Dermis microvascular lymphatic vessel endothelial cell (primary cell): Measurements from ENCODE around the gene KRTAP4-7. TPM values are rescaled to one million over a fixed set of nuclear protein-coding genes. Genes with fewer than 3 reads are reported as not detected.
A peak's percentile ranks its signal among the peaks of the same experiment; 100 is the strongest.
"Not testable (repeated sequence)": the region's sequence is repeated elsewhere in the genome, so short reads cannot be mapped to it uniquely, and the experiment has no call there.

ENCODE experiments used
- DNase-seq, 2 donors: peaks; one replicate each; pipeline versions ENCODE4 v3.0.0 to v3.0.0-alpha.2; 2010; ENCODE audit warnings: low read depth in 2 of 2
- total RNA-seq: library from RNA; depleted of rRNA; stranded (reverse); fragments of >200 nt; gene quantifications from 2 replicates; pipeline ENCODE4 v1.2.1, GENCODE V29; 2014

The KRTAP4-7 gene
- total RNA-seq, 1 donor from 2014 or later = not detected

DNA sequence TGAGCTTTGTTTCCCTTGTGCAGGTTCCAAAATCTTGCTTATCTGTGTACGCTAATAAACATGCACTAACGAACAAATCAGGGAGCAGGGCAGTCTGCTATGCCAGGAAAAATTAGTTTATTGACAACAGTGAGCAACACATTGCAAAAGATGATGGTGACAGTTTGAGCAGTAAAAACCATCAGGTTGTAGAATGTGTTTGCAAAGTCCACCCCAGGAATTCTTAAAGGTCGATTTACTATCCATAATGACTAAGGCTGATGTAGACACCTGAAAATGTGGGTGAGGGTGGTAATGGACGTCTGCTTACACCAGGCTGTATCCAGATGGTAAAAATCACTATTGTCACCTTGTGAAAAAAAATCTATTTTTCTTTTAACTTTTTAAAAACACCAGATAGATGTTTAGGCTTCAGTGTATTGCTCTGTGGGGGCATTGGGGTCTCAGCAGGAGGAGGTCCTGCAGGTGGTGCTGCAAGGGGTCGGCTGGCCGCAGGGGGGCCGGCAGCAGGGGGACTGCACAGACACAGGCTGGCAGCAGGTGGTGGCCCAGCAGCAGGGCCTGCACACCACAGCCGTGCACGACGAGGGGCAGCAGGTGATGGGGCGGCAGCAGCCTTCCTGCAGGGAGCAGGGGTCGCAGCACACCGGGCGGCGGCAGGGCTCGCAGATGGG is 18.8 kb upstream of the KRTAP4-7 start:
- not testable (repeated sequence) for DNase-seq

DNA sequence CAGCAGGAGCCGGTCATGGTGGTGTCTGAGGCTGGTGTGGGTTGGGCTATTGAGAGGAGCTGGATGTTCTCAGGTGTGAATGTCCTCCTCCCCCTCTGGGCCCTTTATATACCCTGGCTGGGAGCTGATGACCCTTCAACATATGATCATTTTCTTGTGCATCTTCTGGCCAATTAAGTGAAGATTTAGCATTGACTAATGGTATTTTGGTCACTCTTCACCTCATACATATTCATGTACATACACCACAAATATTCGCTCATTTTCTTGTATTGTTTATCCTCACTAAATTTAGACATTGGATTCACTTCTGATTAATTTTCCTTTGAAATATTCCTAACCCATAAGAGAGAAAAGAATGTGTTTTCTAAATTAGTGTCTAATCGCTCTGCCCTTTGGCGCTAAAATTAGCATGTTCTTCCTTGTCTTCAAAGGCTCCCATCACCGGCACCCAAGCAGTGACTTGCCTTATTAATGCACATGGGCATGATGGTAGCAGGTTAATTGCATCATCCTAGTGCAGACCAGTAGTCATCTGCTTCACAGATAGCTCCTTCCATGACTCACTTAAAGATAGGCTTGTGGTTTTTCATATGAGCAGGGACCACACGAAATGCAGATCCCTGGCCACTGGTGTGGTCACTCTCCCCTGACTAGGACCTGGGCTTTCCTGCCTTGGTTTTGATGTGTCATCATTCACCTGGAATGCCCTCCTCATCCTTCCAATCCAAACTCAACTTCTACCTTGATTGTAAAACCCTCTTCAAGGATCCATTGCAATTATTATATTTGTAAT is 17.9 kb upstream of the KRTAP4-7 start, which contains the start of gene KRTAP2-4:
KRTAP2-4 (minus strand) TSS at position 51 of the 796 bp plus-strand sequence; CDS start at position 17, 34 bp downstream.
- no peak for DNase-seq

- no peak for DNase-seq
Observed at GRCh38 chr17:41067281-41067680, 16.7 kb upstream of the KRTAP4-7 start.

GRCh38 chr17:41069031-41069430 is 14.9 kb upstream of the KRTAP4-7 start:
- no peak for DNase-seq

GRCh38 chr17:41071606-41072360 is 12.2 kb upstream of the KRTAP4-7 start:
- DNase-seq = no peak

- no peak for DNase-seq
Observed at GRCh38 chr17:41073676-41074075, 10.3 kb upstream of the KRTAP4-7 start.

GRCh38 chr17:41076788-41077187 is 7.2 kb upstream of the KRTAP4-7 start:
- DNase-seq = no peak

DNA sequence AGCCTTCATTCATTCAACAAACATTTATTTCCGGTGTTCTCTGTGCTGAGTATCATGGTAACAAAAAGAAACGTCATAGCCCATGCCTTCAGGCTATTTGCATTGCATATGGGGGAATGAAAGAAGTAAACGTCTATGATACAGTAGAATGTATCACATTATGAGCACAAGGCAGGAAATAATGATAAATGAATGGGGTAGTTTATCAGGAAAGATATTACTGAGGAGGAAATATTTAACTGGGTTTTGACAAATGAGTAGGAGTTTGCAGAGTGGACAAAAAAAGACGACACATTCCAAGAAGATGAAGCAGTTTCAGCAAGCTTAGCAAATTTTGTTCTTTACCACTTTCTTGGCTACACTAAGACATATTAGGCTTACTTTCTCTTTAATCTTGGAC is 1.3 kb upstream of the KRTAP4-7 start:
- DNase-seq = no peak

DNA sequence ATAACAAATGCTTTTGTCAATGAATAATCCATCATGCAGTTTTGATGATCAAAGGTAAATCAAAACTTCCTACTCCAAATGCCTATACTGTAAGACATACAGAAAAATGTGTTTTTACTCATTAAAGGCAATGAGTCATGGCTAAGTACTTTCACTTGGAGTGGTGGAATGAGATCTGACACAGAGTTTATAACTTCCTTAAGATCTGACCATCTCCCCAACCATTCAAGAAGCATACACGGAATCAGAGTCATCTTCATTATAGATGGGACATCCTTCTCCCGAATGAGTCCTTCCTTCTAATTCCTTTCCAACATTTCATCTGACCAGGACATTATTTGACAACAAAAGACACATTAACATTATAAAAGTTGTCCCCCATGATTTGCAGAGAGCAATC is 523 bp upstream of the KRTAP4-7 start:
- not testable (repeated sequence) for DNase-seq

DNA sequence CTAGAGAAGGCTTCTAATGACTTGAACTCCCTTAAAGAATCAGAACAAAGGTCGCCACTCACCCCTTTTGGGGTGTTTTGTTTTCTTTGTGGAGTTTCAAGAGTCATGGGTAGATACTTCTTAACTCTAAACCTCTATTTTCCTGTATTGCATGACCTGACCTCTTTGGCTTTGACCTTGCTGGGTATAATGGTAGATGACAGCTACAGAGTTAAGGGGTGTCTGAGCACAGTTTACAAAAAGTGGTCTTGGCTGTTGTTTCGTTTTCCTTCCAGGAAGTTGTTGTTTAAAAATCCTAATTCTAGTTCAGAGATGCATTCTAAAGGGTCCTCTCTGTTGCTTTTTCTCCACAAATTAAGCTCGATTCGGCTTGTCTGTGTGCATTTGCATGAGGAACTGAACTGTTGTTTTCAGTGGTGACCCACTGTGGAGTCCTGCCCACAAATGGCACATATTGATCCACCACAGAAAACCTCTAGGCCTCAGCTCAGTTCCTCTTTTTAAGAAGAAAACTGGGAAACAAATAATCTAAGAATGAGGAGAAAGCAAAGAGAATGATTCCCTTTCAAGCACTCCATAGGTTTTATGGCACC is 4.9 kb downstream of the KRTAP4-7 start:
- DNase-seq = not testable (repeated sequence)

GRCh38 chr17:41096055-41096454 is 12.1 kb downstream of the KRTAP4-7 start:
- no peak for DNase-seq

DNA sequence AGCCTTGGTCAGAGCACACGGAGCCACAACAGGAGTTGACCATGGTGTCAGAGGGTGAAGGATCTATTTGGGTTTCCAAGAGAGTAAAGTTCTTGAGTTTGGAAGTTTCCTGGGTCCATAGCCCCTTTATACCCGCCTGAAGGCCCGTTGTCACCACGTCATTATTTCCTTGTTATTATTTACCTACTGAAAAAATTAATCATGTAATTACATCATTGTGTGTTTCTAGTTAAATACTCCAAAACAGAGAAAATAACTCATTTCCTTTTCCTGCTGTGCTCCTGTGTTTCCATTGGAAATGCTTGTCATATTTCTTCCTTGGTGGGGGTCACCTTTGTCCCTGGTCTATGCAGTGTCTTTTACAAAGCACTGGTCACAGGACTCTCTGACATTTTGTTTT is 14.1 kb downstream of the KRTAP4-7 start, which contains the start of gene KRTAP4-8:
KRTAP4-8 (minus strand) TSS at position 101 of the 400 bp plus-strand sequence; CDS start at position 43, 58 bp downstream.
- no peak for DNase-seq

DNA sequence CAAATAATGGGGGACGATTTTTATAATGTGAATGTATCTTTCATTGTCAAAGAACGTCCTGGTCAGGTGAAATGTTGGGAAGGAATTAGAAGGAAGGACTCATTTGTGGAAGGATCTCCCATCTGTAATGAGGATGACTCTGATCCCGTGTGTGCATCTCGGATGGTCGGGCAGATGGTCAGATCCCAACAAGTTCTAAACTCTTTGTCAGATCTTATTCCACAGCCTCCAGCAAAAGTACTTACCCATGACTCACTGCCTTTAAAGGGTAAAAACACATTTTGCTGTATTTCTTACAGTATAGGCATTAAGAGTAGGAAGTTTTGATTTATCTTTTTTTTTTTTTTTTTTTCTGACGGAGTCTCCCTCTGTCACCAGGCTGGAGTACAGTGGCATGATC is 14.5 kb downstream of the KRTAP4-7 start:
- no peak for DNase-seq

DNA sequence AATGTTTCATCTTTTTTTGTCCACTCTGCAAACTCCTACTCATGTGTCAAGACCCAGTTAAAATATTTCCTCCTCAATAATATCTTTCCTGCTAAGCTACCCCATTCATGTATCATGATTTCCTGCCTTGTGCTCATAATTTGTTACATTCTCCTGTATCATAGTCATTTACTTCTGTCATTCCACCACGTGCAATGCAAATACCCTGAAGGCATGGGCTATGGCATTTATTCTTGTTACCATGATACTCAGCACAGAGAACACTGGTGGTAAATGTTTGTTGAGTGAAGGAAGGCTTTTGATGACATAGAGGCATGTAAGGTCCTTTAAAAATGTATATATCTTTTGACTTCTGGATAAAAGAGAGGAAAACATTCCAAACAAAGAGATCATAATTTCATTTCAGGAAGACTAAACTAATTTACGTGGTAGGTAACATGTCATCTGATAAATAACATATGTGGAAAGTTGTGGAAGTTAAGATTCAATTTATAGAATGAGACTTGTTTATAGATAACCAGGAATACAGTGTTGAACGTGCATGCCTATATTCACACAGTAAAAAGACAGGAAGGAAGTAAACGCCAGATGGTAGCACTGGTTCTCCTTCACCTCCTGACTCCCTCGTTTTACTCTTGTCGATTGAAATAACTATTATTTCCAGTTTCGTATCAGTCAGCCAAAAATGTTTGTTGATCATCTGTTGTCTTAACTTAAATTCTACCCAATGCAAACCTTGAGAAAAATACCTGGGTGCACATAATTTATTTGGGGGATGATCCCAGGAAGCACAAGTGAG is 15.9 kb downstream of the KRTAP4-7 start:
- DNase-seq = peak in 1 of 2 donors; percentile 64

GRCh38 chr17:41101586-41102259 is 17.8 kb downstream of the KRTAP4-7 start, which contains the start of gene KRTAP4-16:
KRTAP4-16 (minus strand) TSS chr17:41102209; CDS start chr17:41102209, 0 bp downstream.
- no peak for DNase-seq

GRCh38 chr17:41103896-41104295 is 19.9 kb downstream of the KRTAP4-7 start:
- DNase-seq = no peak

GRCh38 chr17:41104386-41105038 is 20.6 kb downstream of the KRTAP4-7 start:
- DNase-seq = not testable (repeated sequence)

- DNase-seq = not testable (repeated sequence)
Observed at GRCh38 chr17:41105347-41105746, 21.4 kb downstream of the KRTAP4-7 start, which contains the start of gene KRTAP4-9. KRTAP4-9 (plus strand) TSS chr17:41105389; CDS start chr17:41105389, 0 bp downstream.

- no peak for DNase-seq
Observed at GRCh38 chr17:41107941-41108450, 24.0 kb downstream of the KRTAP4-7 start.
